Stimulated activated CD4-positive, alpha-beta T cell treated with anti-CD3 and anti-CD28 coated beads, Interleukin-1b, Interleukin-23, amount 100 ng/mL, for 1 hour (primary cell): ENCODE data around the gene GPX7.

Source experiments
- DNase-seq, 2 donors: peaks; one replicate each; pipeline ENCODE4 v3.0.0-alpha.2; 2020; ENCODE audit warnings: low read depth in 2 of 2

The GPX7 gene

DNA sequence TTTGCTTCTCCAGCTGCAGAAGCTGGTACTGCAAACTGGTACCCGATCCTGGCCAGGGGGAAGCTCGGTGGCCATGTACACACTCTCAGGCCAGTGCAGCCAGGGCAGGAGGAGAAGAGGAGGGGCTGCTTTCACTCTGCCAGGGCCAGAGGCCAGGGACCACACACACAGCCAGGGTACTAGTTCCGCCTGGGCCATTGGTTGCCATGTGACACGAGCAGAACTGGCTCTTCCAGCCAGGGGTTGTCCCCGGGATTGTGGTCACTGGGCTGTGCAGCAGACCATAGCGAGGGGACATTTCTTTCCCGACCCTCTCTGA, 27.1 kb downstream of the GPX7 start:
- DNase-seq, result no peak

DNA sequence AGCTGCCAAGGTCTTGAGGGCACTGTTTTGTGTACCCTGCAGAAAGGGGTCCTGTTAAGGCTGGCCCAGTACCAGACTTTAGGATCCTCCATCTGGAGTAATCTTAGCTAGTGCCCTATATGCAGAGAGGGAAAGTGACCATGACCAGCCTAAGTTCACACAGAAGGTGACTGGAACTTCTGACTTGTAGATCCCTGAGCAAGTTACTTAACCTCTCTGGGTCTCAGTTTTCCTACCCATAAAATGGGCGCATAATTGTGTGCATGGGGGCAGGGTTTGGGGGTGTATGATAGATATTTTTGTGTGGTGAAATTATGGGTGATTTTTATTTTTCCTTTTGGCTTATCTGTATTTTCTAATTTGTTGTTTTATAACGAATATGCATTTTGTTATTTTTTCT, 27.5 kb downstream of the GPX7 start:
- DNase-seq, result no peak

DNA sequence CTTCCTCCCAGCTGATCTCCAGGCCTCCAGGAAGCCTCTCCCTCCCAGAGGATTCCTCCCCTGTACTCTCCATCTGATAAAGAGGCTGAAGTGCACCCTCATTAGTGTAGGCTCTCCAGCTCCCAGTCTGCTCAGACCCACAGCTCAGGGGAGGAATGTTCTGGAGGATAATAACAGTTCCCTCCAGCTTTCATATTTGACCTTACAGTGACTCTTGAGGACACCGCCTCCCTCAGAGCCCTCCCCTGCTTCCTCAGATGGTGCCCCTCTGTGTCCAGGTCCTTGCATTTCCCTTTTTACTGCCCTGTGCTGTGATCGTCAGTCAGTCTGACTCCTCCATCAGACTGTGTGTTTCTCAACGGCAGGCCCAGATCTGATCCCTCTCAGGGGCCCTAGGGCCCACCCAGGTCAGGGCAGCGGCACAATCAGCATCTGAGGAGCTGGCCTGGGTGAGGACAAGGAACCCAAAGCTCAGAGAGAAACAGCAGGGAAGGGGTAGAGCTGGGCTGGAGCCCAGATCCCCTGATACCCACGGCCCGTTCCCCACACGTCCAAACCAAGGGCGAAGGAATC, 29.7 kb downstream of the GPX7 start:
- no peak for DNase-seq

DNA sequence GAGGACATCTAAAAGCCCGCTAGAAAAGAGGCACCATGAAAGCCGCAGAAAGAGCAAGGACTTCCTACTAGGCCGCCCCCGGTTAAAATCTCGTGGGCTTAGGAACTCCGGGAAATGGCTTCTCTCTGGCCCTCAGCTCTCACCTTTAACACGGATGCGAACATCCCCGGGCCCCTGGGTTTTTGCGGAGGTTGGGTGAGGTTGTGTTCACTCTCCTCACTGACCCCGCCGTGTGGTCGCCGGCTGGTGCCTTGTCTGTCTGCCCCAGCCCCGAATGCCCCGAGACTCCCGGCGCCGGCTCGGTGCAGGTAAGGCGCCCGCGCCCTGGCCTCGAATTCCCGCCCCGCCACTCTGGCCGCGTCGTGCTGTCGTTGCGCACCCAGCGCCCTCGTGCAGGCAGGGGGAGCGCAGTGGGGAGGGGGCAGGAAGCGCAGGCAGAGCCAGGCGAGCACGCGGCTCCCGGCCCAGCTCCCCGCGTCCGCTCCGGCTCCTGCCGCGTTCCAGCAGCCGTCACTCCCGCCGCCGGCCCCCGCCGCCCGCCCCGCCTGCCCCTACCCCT, 30.6 kb downstream of the GPX7 start, which contains the start of gene SHISAL2A:
Gene SHISAL2A (plus strand): TSS at position 437 of the 559 bp plus-strand sequence. CDS start 326 bp downstream, outside the sequence.
- peak; percentile 34 to 36 for DNase-seq

DNA sequence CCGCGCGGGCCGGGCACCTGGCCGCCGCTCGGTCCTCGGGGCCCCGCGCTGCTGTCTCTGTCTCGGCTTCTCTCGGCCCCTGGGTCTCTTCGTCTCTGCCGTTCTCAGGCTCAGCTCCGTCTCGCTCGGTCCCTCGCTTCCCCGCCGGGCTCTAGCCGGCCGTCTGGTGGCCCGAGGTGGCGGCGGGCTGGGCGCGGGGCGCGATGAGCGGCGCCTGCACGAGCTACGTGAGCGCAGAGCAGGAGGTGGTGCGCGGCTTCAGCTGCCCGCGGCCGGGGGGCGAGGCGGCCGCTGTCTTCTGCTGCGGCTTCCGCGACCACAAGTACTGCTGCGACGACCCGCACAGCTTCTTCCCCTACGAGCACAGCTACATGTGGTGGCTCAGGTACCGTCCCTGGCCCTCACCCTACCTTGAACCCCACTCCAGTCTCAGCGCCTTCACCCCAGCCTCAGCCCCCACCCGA, 31.2 kb downstream of the GPX7 start:
- no peak for DNase-seq

DNA sequence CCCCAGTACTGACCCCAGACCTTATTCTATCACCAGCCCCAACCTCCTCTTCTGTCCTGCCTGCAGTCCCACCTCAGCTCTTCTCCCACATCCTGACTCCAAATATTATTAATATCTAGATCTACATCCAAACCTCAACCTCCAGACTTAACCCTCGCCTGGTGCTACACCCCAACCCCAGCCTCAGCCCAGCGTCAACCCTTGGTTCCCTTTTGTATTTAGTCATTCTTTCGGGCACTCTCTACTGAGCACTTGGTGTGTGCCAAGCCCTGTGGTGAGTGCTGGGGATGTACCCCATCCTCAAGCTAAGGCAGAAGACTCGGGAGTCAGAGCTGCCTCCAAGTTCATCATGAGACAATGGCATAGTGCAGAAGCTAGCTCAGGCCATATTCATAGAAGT, 31.9 kb downstream of the GPX7 start:
- no peak for DNase-seq

DNA sequence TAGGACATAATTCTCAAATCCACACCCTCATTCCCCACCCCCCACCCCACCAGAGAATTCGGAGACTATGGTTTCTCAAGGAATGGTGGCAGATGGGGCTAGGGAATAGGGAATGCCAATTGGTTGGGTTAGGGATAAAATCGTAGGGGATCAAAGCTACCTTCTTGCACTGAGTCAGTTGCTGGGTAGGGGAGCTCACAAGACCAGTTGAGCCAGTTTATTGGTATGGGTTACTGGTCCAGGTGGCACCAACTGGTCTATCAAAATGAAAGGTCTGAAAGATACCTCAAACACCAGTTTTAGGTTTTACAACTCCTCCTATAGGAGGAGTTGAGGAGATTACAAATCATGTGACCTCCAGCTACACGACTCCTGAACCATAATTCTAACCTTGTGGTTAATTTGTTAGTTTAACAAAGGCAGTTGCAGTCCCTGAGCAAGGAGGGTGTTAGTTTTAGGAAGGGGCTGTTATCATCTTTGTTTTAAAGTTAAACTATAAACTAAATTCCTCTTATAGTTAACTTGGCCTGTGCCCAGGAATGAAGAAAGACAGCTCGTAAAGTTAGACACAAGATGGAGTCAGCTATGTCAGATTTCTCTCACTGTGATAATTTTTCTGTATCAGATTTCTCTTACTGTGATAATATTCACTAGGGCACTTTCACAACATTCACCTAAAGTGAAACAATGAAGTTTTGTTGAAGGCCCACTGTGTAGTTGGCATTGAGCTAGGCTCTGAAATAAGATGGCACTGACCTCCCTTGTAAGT, 33.3 kb downstream of the GPX7 start:
- no peak for DNase-seq

DNA sequence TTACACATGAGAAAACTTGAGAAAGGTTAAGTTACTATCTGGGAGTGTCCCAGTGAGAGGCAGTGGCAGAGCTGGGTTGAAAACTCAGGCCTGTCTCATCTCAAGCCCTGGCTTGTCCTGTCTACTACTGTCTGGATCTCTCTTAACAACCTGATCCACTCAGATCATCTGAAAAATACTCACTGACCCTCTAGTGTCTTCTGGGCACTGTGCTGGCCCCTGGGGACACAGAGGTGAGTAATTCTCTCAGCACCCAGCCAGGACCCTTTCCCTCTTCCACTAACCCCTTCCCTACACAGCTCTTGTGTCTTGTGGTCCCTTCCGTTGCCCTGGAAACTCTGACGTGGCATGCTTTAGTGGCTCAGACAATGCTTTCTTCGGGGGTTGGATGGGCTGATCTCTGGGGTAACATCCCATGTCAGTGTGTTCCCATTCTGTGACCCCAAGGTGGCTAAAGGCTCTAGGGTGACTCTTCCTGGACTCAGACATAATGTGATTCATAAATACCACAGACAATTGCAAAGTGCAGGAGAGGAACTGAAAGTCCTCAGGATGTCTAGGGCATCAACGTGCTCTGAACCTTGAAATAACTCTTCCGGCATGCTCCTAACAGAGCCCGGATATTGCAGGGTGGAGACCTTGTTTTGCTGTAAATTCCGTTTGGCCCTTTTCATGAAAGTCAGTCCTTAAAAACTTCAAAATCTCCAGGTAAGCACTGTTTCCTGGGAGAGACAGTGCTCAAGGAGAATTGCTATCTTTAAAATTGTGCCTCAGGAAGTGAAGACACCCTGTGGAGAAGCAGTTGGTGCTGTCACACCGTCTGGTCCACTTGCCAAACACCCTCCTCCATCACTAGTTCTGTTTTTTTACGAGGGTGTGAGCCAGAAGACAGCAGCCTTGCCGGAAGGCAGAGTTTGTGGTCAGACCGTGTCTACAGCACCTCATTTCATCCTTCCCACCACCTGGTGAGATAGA, 34.8 kb downstream of the GPX7 start:
- DNase-seq, result peak in 1 of 2 donors; percentile 48

DNA sequence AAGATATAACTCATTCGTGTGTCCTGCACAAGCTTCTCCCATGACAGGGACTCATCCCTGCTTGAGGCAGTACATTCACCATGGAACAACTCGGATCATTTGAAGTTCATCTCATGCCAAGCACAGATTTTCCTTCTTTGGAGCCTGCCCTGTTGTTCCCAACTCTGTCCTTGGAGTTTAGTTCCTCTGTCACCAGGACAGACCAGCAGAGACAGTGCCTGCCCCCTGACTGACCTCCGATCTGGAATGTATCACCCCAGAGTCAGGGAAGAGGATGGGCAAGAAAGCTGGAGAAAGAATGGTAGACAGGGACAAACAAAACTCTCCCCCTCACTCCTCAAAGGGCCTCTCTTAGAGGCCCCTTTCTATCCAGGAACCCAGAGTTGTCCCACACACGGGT, 35.8 kb downstream of the GPX7 start:
- DNase-seq, result no peak

DNA sequence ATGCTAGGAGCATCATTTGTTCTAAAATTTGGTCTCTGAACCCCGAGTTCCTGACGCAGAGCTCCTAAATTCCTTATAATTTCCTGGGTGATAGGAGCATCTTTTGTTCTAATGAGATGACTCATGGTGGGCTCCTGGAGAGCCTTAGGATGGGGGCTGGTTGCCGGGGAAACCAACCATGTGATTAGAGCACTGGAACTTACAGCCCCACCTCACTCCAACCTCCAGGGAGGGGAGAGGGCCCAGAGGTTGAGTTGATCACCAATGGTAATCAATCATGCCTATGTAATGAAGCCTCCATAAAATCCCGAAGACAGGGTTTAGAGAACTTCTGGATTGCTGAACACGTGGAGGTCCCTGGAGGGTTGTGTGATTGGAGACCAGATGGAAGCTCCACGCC, 38.5 kb downstream of the GPX7 start:
- no peak for DNase-seq

DNA sequence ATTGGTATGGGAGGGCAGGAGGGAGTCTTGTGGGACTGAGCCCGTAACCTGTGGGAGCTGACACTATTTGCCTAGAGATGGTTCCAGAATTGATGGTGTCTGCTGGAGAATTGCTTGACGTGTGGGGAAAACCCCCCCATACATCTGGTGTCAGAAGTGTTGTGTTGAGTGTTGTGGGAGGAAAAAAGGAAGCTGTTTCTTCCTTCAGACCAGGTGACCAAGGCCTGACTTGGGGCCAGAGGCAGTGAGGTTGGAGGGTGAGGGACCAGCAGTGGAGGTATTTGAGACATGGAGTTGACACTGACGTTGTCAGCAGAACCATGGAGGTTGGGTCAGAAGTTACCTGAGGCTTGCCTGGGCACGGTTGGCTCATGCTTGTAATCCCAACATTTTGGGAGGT, 39.1 kb downstream of the GPX7 start:
- no peak for DNase-seq

DNA sequence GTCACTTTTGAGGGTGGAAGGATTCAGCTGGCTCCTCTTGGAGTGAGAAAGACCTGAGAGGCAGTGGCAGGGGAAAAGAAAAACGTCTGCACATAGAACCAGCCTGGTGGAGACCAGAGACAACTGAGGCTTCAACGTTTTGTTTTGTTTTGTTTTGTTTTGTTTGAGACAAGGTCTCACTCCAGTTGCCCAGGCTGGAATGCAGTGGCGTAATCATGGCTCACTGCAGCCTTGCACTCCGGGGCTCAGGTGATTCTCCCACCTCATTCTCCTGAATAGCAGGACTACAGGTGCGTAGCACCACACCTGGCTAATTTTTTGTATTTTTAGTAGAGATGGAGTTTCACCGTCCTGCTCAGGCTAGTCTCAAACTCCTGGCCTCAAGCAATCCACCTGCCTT, 43.1 kb downstream of the GPX7 start:
- no peak for DNase-seq

DNA sequence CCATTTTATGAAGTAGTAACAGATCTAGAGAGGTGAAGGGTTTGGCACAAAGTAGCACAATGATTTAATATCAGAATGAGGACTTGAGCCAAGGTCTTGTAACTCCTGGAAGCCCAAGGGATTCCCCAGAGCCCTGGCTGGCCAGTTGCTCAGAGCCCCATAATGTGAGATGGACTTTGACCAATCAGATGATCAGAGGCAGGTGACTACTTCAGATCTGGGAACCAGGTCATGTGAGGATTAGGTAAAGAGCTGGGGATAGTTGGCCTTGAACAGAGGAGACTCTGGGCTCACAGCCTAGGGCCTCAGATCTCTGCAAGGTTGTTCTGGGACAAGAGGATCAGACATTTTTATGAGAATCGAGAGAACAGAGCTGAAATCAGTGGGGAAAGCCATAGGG, 49.7 kb downstream of the GPX7 start:
- no peak for DNase-seq

DNA sequence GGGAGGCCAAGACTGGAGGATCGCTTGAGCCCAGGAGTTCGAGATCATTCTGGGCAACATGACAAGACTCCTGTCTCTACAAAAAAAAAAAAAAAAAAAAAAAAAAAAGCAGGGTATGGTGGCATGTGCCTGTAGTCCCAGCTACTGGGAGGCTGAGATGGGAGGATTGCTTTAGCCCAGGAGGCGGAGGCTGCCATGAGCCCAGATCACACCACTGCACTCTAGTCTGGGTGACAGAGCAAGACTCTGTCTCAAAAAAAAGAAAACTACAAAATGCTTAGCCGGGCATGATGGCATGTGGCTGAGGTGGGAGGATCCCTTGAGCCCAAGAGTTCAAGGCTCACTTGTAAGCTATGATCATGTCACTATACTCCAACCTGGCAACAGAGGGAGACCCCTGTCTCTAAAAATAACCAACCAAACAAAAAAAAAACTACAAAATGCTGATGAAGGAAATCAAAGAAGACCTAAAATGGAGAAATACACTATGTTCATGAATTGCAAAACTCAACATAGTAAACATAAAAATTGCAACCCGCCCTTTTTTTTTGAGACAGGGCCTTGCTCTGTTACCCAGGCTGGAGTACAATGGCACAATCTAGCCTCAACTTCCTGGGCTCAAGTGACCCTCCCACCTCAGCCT, 51.2 kb downstream of the GPX7 start:
- DNase-seq, result no peak

DNA sequence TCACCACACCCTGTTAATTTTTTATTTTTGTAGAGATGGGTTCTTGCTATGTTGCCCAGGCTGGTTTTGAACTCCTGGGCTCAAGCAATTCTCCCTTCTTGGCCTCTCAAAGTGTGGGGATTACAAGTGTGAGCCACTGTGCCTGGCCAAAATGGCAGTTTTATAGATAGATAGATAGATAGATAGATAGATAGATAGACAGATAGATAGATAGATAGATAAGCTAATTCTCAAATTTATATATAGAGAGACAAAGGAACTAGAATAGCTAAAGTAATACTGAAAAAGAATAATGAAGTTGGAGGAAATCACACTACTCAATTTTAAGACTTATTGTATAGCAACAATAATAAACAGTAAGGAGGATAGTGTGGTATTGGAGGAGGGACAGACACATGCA, 51.9 kb downstream of the GPX7 start:
- DNase-seq, result no peak

DNA sequence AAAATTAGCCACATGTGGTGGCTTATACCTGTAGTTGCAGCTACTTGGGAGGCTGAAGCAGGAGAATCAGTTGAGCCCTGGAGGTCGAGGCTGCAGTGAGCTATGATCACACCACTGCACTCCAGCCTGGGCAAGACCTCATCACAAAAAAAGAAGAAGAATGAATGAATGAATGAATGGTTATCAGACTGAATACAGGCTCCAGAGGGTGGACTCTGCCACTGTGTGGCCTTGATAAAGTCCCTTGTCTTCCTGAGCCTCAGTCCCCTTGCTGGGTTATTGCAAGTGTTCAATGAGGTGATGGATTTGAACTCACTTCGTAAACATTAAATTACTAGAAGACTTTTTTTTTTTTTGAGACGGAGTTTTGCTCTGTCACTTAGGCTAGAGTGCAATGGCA, 55.5 kb downstream of the GPX7 start:
- DNase-seq, result no peak
